SU-DHL-6 (cell line): ENCODE results near the gene ZNF292.

Experiments used
- H2AFZ ChIP-seq: fragments of 200-600 bp; sonication (generic); 2 replicates; pipeline ENCODE4 v1.6.1; 2014; ENCODE audit warnings: low read depth, mild to moderate bottlenecking, moderate library complexity, mixed read lengths, antibody characterized with exemption, low read length; ENCODE audit not compliant: severe bottlenecking
- H3F3A ChIP-seq: fragments of 200-600 bp; shearing (Covaris generic); 2 replicates; pipeline ENCODE4 v1.6.0; 2016; ENCODE audit warnings: antibody characterized with exemption, mild to moderate bottlenecking; ENCODE audit not compliant: insufficient read depth
- H3K27ac ChIP-seq: fragments of 200-600 bp; sonication (generic); 2 replicates; pipeline ENCODE4 v1.5.1; 2016; ENCODE audit warnings: low read depth, mild to moderate bottlenecking, low read length, moderate library complexity, mixed read lengths
- H3K27me3 ChIP-seq: fragments of 200-600 bp; sonication (generic), shearing (Covaris generic); 2 replicates; pipeline ENCODE4 v1.6.0; 2014; ENCODE audit warnings: mild to moderate bottlenecking, low read length
- H3K36me3 ChIP-seq: fragments of 200-600 bp; sonication (generic); 2 replicates; pipeline ENCODE4 v1.6.1; 2014; ENCODE audit warnings: mild to moderate bottlenecking, low read length, mixed read lengths
- H3K4me2 ChIP-seq: fragments of 300-600, 200-600 bp; shearing (Covaris generic), sonication (generic); 2 replicates; pipeline ENCODE4 v1.6.0; 2014; ENCODE audit warnings: low read length, low read depth, mild to moderate bottlenecking; ENCODE audit not compliant: poor library complexity, severe bottlenecking
- H3K4me3 ChIP-seq: fragments of 200-600 bp; sonication (generic); 2 replicates; pipeline ENCODE4 v1.5.1; 2014; ENCODE audit warnings: antibody characterized with exemption, low read length, mild to moderate bottlenecking, mixed read lengths; ENCODE audit not compliant: insufficient read depth, poor library complexity, severe bottlenecking
- H3K79me2 ChIP-seq: fragments of 200-600 bp; sonication (generic); 2 replicates; pipeline ENCODE4 v1.6.1; 2014; ENCODE audit warnings: mild to moderate bottlenecking, low read length, moderate library complexity; ENCODE audit not compliant: insufficient read depth
- H3K9ac ChIP-seq: fragments of 200-600 bp; sonication (generic); 2 replicates; pipeline ENCODE4 v1.7.0; 2014; ENCODE audit warnings: mild to moderate bottlenecking, low read length
- H3K9me2 ChIP-seq: fragments of 200-600 bp; sonication (generic); replicated peaks from 2 replicates; pipeline ENCODE4 v1.6.1; 2014; ENCODE audit warnings: low read length; ENCODE audit not compliant: insufficient read depth
- H3K9me3 ChIP-seq: fragments of 200-600 bp; sonication (generic); 2 replicates; pipeline ENCODE4 v1.6.1; 2014; ENCODE audit warnings: low read length, mixed read lengths; ENCODE audit not compliant: insufficient read depth
- H4K20me1 ChIP-seq: fragments of 200-600 bp; sonication (generic); 2 replicates; pipeline ENCODE4 v1.6.1; 2014; ENCODE audit warnings: low read depth, mild to moderate bottlenecking, antibody characterized with exemption, low read length, moderate library complexity, mixed read lengths
- CTCF ChIP-seq: fragments of 200-600 bp; sonication (generic); IDR thresholded peaks from one replicate; pipeline ENCODE4 v1.5.1; 2017; ENCODE audit warnings: antibody characterized with exemption, mild to moderate bottlenecking, low read length, moderate library complexity; ENCODE audit not compliant: insufficient read depth, poor library complexity, severe bottlenecking
- EZH2phosphoT487 ChIP-seq: fragments of 200-600 bp; sonication (generic), shearing (Covaris generic); conservative IDR thresholded peaks from 2 replicates; pipeline ENCODE4 v1.6.1; 2018; ENCODE audit warnings: mild to moderate bottlenecking, antibody characterized with exemption, low read length, moderate library complexity, mixed read lengths

Gene ZNF292

DNA sequence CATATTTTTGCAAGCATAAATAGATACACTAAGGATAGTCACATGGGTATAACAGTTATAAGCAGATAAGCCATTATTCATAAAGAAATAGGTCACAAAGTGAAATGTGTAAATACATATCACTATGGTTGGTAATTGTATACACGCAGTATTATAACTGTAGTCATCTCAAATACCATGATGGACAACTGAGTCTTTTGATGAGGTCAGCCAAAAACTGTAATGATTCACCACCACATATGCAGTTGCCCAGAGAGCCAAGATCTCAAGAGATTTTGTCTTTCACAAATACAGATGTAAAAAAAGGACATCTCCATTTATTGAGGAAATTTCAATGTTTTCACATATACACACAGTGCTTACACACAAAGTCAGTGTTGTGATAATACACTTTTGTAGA is 28.3 kb downstream of the ZNF292 start:
- H3K4me2 ChIP-seq: no peak overlapping the region
- no peak for TF ChIP-seq EZH2phosphoT487
- TF ChIP-seq CTCF: no peak
- H3K79me2 ChIP-seq: peaks cover 99% of the 10 kb centered on the region
- no peaks in the 10 kb centered on the region for H3K9me3 ChIP-seq
- H3F3A ChIP-seq: no peaks in the 10 kb centered on the region
- no peak overlapping the region for H3K27ac ChIP-seq
- no peaks in the 10 kb centered on the region for H3K27me3 ChIP-seq
- no peak overlapping the region for H2AFZ ChIP-seq
- no peak overlapping the region for H3K9ac ChIP-seq
- H3K9me2 ChIP-seq: no peaks in the 10 kb centered on the region
- H4K20me1 ChIP-seq: peaks cover 18% of the 10 kb centered on the region
- H3K4me3 ChIP-seq: no peak overlapping the region
- peaks cover 4% of the 10 kb centered on the region; the same call in 1 of the 2 replicates for H3K36me3 ChIP-seq

DNA sequence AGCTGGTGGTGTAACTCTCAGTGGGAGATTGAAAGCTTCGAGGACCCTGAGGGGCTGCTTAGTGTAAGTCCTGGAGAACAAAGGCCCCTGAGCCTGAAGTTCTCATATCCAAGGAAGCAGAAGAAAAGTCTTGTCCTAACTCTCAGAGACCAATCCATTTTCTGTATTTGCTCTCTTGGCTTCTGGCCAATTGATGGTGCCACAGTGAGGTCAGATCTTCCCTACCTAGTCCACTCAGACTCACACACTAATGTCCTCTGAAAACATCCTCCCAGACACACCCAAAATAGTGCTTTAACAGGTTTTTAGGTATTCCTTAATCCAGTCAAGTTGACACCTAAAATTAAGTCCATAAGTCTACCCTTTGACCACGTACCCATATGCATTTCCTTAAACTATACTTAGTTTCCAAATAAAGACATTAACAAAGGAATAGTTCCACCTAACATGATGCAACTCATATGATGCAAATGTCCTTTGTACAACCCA is 29.4 kb downstream of the ZNF292 start:
- no peak overlapping the region for H2AFZ ChIP-seq
- peaks cover 96% of the 10 kb centered on the region for H3K79me2 ChIP-seq
- H3K9me2 ChIP-seq: no peaks in the 10 kb centered on the region
- H4K20me1 ChIP-seq: peaks cover 21% of the 10 kb centered on the region
- peaks cover 5% of the 10 kb centered on the region; the same call in 1 of the 2 replicates for H3K36me3 ChIP-seq
- H3K4me2 ChIP-seq: no peak overlapping the region
- H3K9me3 ChIP-seq: no peaks in the 10 kb centered on the region
- no peaks in the 10 kb centered on the region for H3F3A ChIP-seq
- H3K9ac ChIP-seq: no peak overlapping the region
- no peak overlapping the region for H3K27ac ChIP-seq
- no peak for TF ChIP-seq CTCF
- TF ChIP-seq EZH2phosphoT487: no peak
- no peaks in the 10 kb centered on the region for H3K27me3 ChIP-seq
- H3K4me3 ChIP-seq: no peak overlapping the region

DNA sequence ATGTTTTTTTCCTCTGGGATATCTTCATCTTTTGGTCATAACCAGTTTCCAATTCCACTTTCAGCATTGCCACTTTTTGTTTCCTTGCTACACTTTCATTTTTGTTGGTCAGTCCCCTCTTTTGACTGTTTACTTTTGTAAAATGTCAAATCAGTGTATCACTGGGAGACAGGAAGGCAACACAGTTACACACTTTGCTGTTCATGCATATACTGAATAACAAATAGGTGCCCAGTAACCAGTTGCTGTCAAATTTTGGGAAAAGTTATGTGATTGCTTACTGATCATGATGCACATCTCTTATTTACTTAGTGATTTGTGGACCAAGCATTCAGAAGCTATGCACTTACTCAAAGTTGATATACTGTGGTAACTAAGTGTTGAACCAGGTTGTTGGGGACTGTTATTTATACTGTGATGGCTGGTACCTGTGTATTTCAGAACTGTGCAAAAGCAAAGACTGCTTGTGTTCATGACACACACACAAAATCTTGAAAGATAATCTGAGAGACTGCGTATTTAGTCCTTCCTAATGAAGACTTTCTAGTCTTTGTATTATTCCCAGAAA is 41.0 kb downstream of the ZNF292 start:
- H3F3A ChIP-seq: peaks cover 13% of the 10 kb centered on the region; the same call in 1 of the 2 replicates

More for the DNA sequence above, 41.0 kb downstream of the ZNF292 start:
- Histone ChIP-seq H3K9ac (no peak overlapping the region), H3K4me3 (no peak overlapping the region), H3K27me3 (no peaks in the 10 kb centered on the region), H3K27ac (no peak overlapping the region), H3K4me2 (no peak overlapping the region), H4K20me1 (peaks cover 55% of the 10 kb centered on the region), H3K9me2 (no peaks in the 10 kb centered on the region), H3K36me3 (no peaks in the 10 kb centered on the region), H3K79me2 (peaks cover 94% of the 10 kb centered on the region), H2AFZ (no peak overlapping the region), H3K9me3 (no peaks in the 10 kb centered on the region)
- TF ChIP-seq EZH2phosphoT487: no peak
- TF ChIP-seq CTCF: no peak
